Stimulated activated naive CD8-positive, alpha-beta T cell treated with anti-CD3 and anti-CD28 coated beads, Interleukin-15, Interleukin-2, amounts not matched to agents 100 U/mL and 50 U/mL, for 24 hours (primary cell): ENCODE measurements around the gene KLHL33.

ENCODE experiments used
- ATAC-seq: fragments of 150-1000 bp; cut with Tn5 transposase; one replicate; pipeline ENCODE4 v1.10.0; 2021
- DNase-seq: peaks from one replicate; pipeline ENCODE4 v3.0.0; 2021

KLHL33 gene

GRCh38 chr14:20416223-20416622, 19.7 kb downstream of the KLHL33 start:
- no peak for ATAC-seq
- no peak for DNase-seq

GRCh38 chr14:20415782-20416206, 20.2 kb downstream of the KLHL33 start:
- peak; percentile 37 for DNase-seq

GRCh38 chr14:20413744-20414082, 22.3 kb downstream of the KLHL33 start:
- DNase-seq (peak; percentile 28), ATAC-seq (peak; percentile 48)

More at GRCh38 chr14:20415782-20416206, 20.2 kb downstream of the KLHL33 start:
- ATAC-seq, result no peak

- ATAC-seq, result peak; percentile 82
- DNase-seq, result peak; percentile 85
Observed at GRCh38 chr14:20412876-20413743, 22.9 kb downstream of the KLHL33 start, which contains the start of gene TEP1. TEP1 (minus strand) TSS chr14:20413501; CDS start chr14:20408439, 5,062 bp downstream.

GRCh38 chr14:20412411-20412810, 23.6 kb downstream of the KLHL33 start:
- no peak for DNase-seq
- no peak for ATAC-seq

GRCh38 chr14:20409226-20409625, 26.7 kb downstream of the KLHL33 start:
- ATAC-seq, result no peak
- no peak for DNase-seq

GRCh38 chr14:20403521-20403920, 32.4 kb downstream of the KLHL33 start:
- no peak for ATAC-seq
- no peak for DNase-seq

GRCh38 chr14:20400965-20401593, 34.9 kb downstream of the KLHL33 start:
- no peak for DNase-seq
- peak; percentile 96 for ATAC-seq

GRCh38 chr14:20400589-20400964, 35.4 kb downstream of the KLHL33 start:
- no peak for ATAC-seq
- DNase-seq, result no peak

- ATAC-seq (no peak), DNase-seq (no peak)
Observed at GRCh38 chr14:20397511-20397910, 38.5 kb downstream of the KLHL33 start.

GRCh38 chr14:20391505-20391904, 44.5 kb downstream of the KLHL33 start:
- no peak for ATAC-seq
- DNase-seq, result no peak

- no peak for ATAC-seq
- DNase-seq, result no peak
Observed at GRCh38 chr14:20388159-20388558, 47.8 kb downstream of the KLHL33 start.

GRCh38 chr14:20387576-20387975, 48.4 kb downstream of the KLHL33 start:
- ATAC-seq (no peak), DNase-seq (no peak)

- no peak for ATAC-seq
- no peak for DNase-seq
Observed at GRCh38 chr14:20386276-20386855, 49.6 kb downstream of the KLHL33 start.

- no peak for ATAC-seq
- no peak for DNase-seq
Observed at GRCh38 chr14:20384886-20385285, 51.1 kb downstream of the KLHL33 start.

GRCh38 chr14:20384321-20384720, 51.6 kb downstream of the KLHL33 start:
- DNase-seq (no peak), ATAC-seq (no peak)

GRCh38 chr14:20383636-20384035, 52.3 kb downstream of the KLHL33 start:
- DNase-seq, result no peak
- no peak for ATAC-seq

GRCh38 chr14:20383032-20383431, 52.9 kb downstream of the KLHL33 start:
- no peak for DNase-seq
- no peak for ATAC-seq

- no peak for DNase-seq
Observed at GRCh38 chr14:20382526-20382925, 53.4 kb downstream of the KLHL33 start.

GRCh38 chr14:20381341-20381740, 54.6 kb downstream of the KLHL33 start:
- no peak for ATAC-seq
- no peak for DNase-seq

More at GRCh38 chr14:20382526-20382925, 53.4 kb downstream of the KLHL33 start:
- ATAC-seq, result no peak

GRCh38 chr14:20380681-20381080, 55.3 kb downstream of the KLHL33 start:
- peak; percentile 48 for ATAC-seq
- no peak for DNase-seq

- DNase-seq (no peak), ATAC-seq (no peak)
Observed at GRCh38 chr14:20379743-20380142, 56.2 kb downstream of the KLHL33 start.

GRCh38 chr14:20377171-20377570, 58.8 kb downstream of the KLHL33 start:
- ATAC-seq, result no peak

More at GRCh38 chr14:20377171-20377570, 58.8 kb downstream of the KLHL33 start:
- DNase-seq, result no peak
